ENCODE data around the gene C1orf35.

The C1orf35 gene

GRCh38 chr1:228143480-228144192 lies 40.5 kb upstream of the C1orf35 start:
- Histone ChIP-seq H3K4ac (ENCODE audit: low read depth, low read length) (no peak overlapping the region), H3K79me1 (ENCODE audit: low read length) (peaks cover 37% of the 10 kb centered on the region), H3K4me3 (ENCODE audit: low read length) (no peak overlapping the region), H2BK5ac (ENCODE audit: low read length) (no peak overlapping the region), H3K9ac (ENCODE audit: low read length) (no peak overlapping the region), H2AK5ac (ENCODE audit: low read length) (no peak overlapping the region), H2BK15ac (replicated peaks; ENCODE audit: low read depth) (no peak overlapping the region), H3K27ac (ENCODE audit: low read depth, low read length) (no peak overlapping the region), H3K18ac (ENCODE audit: low read length) (no peak overlapping the region), H3K23ac (ENCODE audit: low read length) (no peak overlapping the region), H2BK120ac (ENCODE audit: low read depth, low read length) (no peak overlapping the region), H3K4me2 (ENCODE audit: low read length) (no peak overlapping the region), H3K79me2 (ENCODE audit: control insufficient read depth, insufficient read depth, low read length) (peaks cover 36% of the 10 kb centered on the region), H3K36me3 (ENCODE audit: control insufficient read depth, insufficient read depth, low read length) (no peaks in the 10 kb centered on the region), H4K8ac (ENCODE audit: low read depth, low read length) (no peak overlapping the region), H3K27me3 (ENCODE audit: insufficient read depth, low read length, poor library complexity) (no peaks in the 10 kb centered on the region), H4K5ac (ENCODE audit: low read length) (no peak overlapping the region), H3K4me1 (ENCODE audit: control insufficient read depth, low read depth, low read length) (no peaks in the 10 kb centered on the region), H3K56ac (ENCODE audit: low read length) (no peak overlapping the region)
- WGBS (ENCODE audit: extremely low coverage, insufficient coverage, low lambda C conversion rate): no CpG with 5 or more reads among the region's 12 CpGs
- no peak for DNase-seq

DNA sequence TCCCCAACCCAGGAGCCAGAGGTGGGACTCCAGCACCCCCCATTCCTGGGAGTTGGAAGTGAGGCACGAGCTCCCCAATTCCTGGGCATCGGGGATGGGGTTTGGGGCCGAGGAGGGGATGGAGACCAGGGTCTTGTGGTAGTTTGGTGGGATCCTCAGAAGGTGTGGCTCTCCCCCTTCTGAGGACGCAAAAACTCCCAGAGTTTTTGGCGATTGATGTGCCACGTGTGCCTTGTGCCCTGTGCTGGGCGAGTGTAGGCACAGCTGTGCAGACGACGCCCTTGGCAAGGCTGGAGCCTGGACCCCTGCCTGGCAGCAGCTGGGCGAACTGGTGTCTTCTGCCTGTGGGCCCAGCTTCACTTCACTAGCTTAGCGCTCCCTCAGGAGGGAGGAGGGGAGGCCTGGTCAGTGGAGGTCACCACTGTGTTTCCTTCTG lies 39.6 kb upstream of the C1orf35 start:
- WGBS (ENCODE audit: extremely low coverage, insufficient coverage, low lambda C conversion rate): no CpG with 5 or more reads among the region's 11 CpGs
- no peaks in the 10 kb centered on the region for H3K36me3 ChIP-seq (ENCODE audit: control insufficient read depth, insufficient read depth, low read length)
- no peak overlapping the region for H2BK5ac ChIP-seq (ENCODE audit: low read length)

GRCh38 chr1:228142155-228142691 lies 39.1 kb upstream of the C1orf35 start:
- no CpG with 5 or more reads among the region's 16 CpGs for WGBS (ENCODE audit: extremely low coverage, insufficient coverage, low lambda C conversion rate)
- H3K4me2 ChIP-seq (ENCODE audit: low read length): no peak overlapping the region
- H3K4me3 ChIP-seq (ENCODE audit: low read length): no peak overlapping the region
- DNase-seq: no peak
- H3K79me2 ChIP-seq (ENCODE audit: control insufficient read depth, insufficient read depth, low read length): peaks cover 36% of the 10 kb centered on the region
- H2BK5ac ChIP-seq (ENCODE audit: low read length): no peak overlapping the region
- no peak overlapping the region for H2BK120ac ChIP-seq (ENCODE audit: low read depth, low read length)
- H4K5ac ChIP-seq (ENCODE audit: low read length): no peak overlapping the region
- no peaks in the 10 kb centered on the region for H3K27me3 ChIP-seq (ENCODE audit: insufficient read depth, low read length, poor library complexity)
- H2BK15ac ChIP-seq (replicated peaks; ENCODE audit: low read depth): no peak overlapping the region
- H3K4ac ChIP-seq (ENCODE audit: low read depth, low read length): no peak overlapping the region
- H3K18ac ChIP-seq (ENCODE audit: low read length): no peak overlapping the region
- no peak overlapping the region for H3K9ac ChIP-seq (ENCODE audit: low read length)
- H2AK5ac ChIP-seq (ENCODE audit: low read length): no peak overlapping the region
- no peak overlapping the region for H4K8ac ChIP-seq (ENCODE audit: low read depth, low read length)
- peaks cover 37% of the 10 kb centered on the region for H3K79me1 ChIP-seq (ENCODE audit: low read length)
- no peak overlapping the region for H3K56ac ChIP-seq (ENCODE audit: low read length)
- H3K27ac ChIP-seq (ENCODE audit: low read depth, low read length): no peak overlapping the region
- no peaks in the 10 kb centered on the region for H3K36me3 ChIP-seq (ENCODE audit: control insufficient read depth, insufficient read depth, low read length)
- H3K23ac ChIP-seq (ENCODE audit: low read length): no peak overlapping the region
- H3K4me1 ChIP-seq (ENCODE audit: control insufficient read depth, low read depth, low read length): no peaks in the 10 kb centered on the region

More for the DNA sequence above, 39.6 kb upstream of the C1orf35 start:
- no peak overlapping the region for H2BK15ac ChIP-seq (replicated peaks; ENCODE audit: low read depth)
- H3K4me2 ChIP-seq (ENCODE audit: low read length): no peak overlapping the region
- H3K4me1 ChIP-seq (ENCODE audit: control insufficient read depth, low read depth, low read length): no peaks in the 10 kb centered on the region
- no peak overlapping the region for H3K56ac ChIP-seq (ENCODE audit: low read length)
- no peak overlapping the region for H3K18ac ChIP-seq (ENCODE audit: low read length)
- H3K4me3 ChIP-seq (ENCODE audit: low read length): no peak overlapping the region
- no peak overlapping the region for H4K5ac ChIP-seq (ENCODE audit: low read length)
- H3K79me2 ChIP-seq (ENCODE audit: control insufficient read depth, insufficient read depth, low read length): peaks cover 36% of the 10 kb centered on the region
- peaks cover 37% of the 10 kb centered on the region for H3K79me1 ChIP-seq (ENCODE audit: low read length)
- H3K4ac ChIP-seq (ENCODE audit: low read depth, low read length): no peak overlapping the region
- H3K27ac ChIP-seq (ENCODE audit: low read depth, low read length): no peak overlapping the region
- no peak overlapping the region for H3K23ac ChIP-seq (ENCODE audit: low read length)
- no peak overlapping the region for H3K9ac ChIP-seq (ENCODE audit: low read length)
- DNase-seq: no peak
- H2BK120ac ChIP-seq (ENCODE audit: low read depth, low read length): no peak overlapping the region
- H2AK5ac ChIP-seq (ENCODE audit: low read length): no peak overlapping the region
- H4K8ac ChIP-seq (ENCODE audit: low read depth, low read length): no peak overlapping the region
- no peaks in the 10 kb centered on the region for H3K27me3 ChIP-seq (ENCODE audit: insufficient read depth, low read length, poor library complexity)

DNA sequence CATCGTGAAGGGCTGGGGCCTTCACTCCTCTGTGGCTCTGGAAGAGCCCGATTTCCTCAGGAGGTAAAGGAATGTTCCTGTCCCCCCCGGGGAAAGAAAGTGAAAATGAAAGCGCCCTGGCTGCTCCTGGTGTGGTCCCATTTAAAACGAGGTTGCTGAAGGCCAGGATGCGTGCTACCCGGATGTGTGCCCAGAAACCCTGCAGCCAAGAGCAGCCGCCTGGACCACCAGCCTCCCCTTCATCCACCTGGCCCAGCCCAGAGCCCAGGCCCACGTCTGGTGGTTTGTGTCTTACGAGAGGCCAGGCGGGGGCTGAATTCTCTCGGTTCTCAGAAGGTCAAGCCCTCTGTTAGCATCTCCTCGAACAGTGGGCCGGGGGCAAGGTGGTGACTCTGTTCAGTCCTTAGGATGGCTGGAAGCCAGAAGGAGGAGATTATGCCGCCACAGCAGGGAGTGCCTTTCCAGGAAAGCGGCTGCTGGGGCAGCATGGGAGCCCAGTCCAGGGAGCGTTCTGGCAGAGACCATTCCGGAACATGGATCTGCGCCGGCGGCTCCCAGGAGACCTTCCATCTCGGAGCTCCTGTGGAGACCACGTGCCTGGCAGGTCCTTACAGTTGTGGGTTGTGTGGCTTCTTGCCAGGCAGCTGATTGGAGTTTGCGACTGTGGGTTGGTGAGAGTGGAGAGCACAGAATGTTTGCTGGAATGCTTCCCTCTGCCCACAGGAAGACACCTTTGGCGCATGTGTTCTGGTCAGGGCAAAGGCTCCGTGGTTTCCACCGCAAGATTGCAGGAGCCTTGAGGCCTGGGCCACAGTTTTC lies 38.3 kb upstream of the C1orf35 start:
- H3K4ac ChIP-seq (ENCODE audit: low read depth, low read length): no peak overlapping the region
- H2AK5ac ChIP-seq (ENCODE audit: low read length): no peak overlapping the region
- no peak overlapping the region for H3K23ac ChIP-seq (ENCODE audit: low read length)
- H3K9ac ChIP-seq (ENCODE audit: low read length): peak overlapping the region; percentile 95
- peak overlapping the region; percentile 92 for H3K4me2 ChIP-seq (ENCODE audit: low read length)
- H3K27me3 ChIP-seq (ENCODE audit: insufficient read depth, low read length, poor library complexity): peaks cover 5% of the 10 kb centered on the region
- no CpG with 5 or more reads among the region's 27 CpGs for WGBS (ENCODE audit: extremely low coverage, insufficient coverage, low lambda C conversion rate)
- H4K5ac ChIP-seq (ENCODE audit: low read length): no peak overlapping the region
- H3K18ac ChIP-seq (ENCODE audit: low read length): no peak overlapping the region
- peaks cover 36% of the 10 kb centered on the region for H3K79me2 ChIP-seq (ENCODE audit: control insufficient read depth, insufficient read depth, low read length)
- no peak overlapping the region for H2BK5ac ChIP-seq (ENCODE audit: low read length)
- no peak for DNase-seq
- H3K4me1 ChIP-seq (ENCODE audit: control insufficient read depth, low read depth, low read length): no peaks in the 10 kb centered on the region
- peaks cover 37% of the 10 kb centered on the region for H3K79me1 ChIP-seq (ENCODE audit: low read length)
- peak overlapping the region; percentile 98 for H3K56ac ChIP-seq (ENCODE audit: low read length)
- no peak overlapping the region for H2BK120ac ChIP-seq (ENCODE audit: low read depth, low read length)
- no peaks in the 10 kb centered on the region for H3K36me3 ChIP-seq (ENCODE audit: control insufficient read depth, insufficient read depth, low read length)
- H4K8ac ChIP-seq (ENCODE audit: low read depth, low read length): no peak overlapping the region
- no peak overlapping the region for H2BK15ac ChIP-seq (replicated peaks; ENCODE audit: low read depth)
- H3K4me3 ChIP-seq (ENCODE audit: low read length): peak overlapping the region; percentile 89
- no peak overlapping the region for H3K27ac ChIP-seq (ENCODE audit: low read depth, low read length)

GRCh38 chr1:228140724-228141225 lies 37.6 kb upstream of the C1orf35 start:
- H3K18ac ChIP-seq (ENCODE audit: low read length): no peak overlapping the region
- peak overlapping the region; percentile 98 for H3K56ac ChIP-seq (ENCODE audit: low read length)
- H3K79me1 ChIP-seq (ENCODE audit: low read length): peaks cover 37% of the 10 kb centered on the region
- H3K79me2 ChIP-seq (ENCODE audit: control insufficient read depth, insufficient read depth, low read length): peaks cover 36% of the 10 kb centered on the region
- no peak overlapping the region for H2AK5ac ChIP-seq (ENCODE audit: low read length)
- H2BK120ac ChIP-seq (ENCODE audit: low read depth, low read length): no peak overlapping the region
- no peak overlapping the region for H2BK15ac ChIP-seq (replicated peaks; ENCODE audit: low read depth)
- H3K4ac ChIP-seq (ENCODE audit: low read depth, low read length): no peak overlapping the region
- no peak overlapping the region for H3K23ac ChIP-seq (ENCODE audit: low read length)
- peak overlapping the region; percentile 95 for H3K9ac ChIP-seq (ENCODE audit: low read length)
- no peak overlapping the region for H4K5ac ChIP-seq (ENCODE audit: low read length)
- no peak overlapping the region for H4K8ac ChIP-seq (ENCODE audit: low read depth, low read length)
- no peaks in the 10 kb centered on the region for H3K4me1 ChIP-seq (ENCODE audit: control insufficient read depth, low read depth, low read length)
- peak overlapping the region; percentile 92 for H3K4me2 ChIP-seq (ENCODE audit: low read length)
- WGBS (ENCODE audit: extremely low coverage, insufficient coverage, low lambda C conversion rate): no CpG with 5 or more reads among the region's 25 CpGs
- DNase-seq: no peak
- no peak overlapping the region for H2BK5ac ChIP-seq (ENCODE audit: low read length)
- no peaks in the 10 kb centered on the region for H3K36me3 ChIP-seq (ENCODE audit: control insufficient read depth, insufficient read depth, low read length)
- H3K4me3 ChIP-seq (ENCODE audit: low read length): peak overlapping the region; percentile 89
- H3K27me3 ChIP-seq (ENCODE audit: insufficient read depth, low read length, poor library complexity): peaks cover 5% of the 10 kb centered on the region
- no peak overlapping the region for H3K27ac ChIP-seq (ENCODE audit: low read depth, low read length)

Data from mesendoderm (in vitro differentiated cells).